SW 1271 (cell line): ENCODE results near the gene EFS.

Experiments used
- DNase-seq, 2 experiments: peaks; one replicate each; lab custom pipeline; 2025; lab: John Stamatoyannopoulos, UW

EFS gene

DNA sequence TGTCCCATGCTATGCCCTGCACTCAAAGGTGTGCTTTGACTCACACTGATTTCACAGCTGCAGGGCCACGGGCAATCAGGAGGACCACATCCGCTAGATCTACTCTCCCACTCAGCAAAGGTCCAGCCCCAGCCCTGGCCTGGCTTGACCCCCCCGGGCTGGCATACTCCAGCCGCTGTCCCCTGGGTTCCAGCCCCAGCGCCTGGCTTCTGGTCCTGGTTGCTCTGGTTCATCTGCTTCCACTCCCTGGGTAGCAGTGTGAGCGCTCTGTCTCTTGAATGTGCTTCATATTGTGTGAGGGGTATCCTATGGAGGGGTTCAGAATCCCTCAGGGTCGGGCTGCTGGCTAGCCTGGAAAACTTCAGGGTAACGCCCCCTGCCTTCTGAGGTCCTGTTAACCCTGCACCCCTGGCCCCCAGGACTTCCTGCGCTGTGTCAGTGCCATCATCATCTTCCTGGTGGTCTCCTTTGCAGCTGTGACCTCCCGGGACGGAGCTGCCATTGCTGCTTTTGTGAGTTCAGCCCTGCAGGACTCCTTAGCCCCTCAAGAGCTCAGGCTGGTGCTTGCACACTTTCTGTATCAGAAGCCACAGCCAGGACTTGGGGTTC is 13.7 kb upstream of the EFS start:
- no peak for DNase-seq

DNA sequence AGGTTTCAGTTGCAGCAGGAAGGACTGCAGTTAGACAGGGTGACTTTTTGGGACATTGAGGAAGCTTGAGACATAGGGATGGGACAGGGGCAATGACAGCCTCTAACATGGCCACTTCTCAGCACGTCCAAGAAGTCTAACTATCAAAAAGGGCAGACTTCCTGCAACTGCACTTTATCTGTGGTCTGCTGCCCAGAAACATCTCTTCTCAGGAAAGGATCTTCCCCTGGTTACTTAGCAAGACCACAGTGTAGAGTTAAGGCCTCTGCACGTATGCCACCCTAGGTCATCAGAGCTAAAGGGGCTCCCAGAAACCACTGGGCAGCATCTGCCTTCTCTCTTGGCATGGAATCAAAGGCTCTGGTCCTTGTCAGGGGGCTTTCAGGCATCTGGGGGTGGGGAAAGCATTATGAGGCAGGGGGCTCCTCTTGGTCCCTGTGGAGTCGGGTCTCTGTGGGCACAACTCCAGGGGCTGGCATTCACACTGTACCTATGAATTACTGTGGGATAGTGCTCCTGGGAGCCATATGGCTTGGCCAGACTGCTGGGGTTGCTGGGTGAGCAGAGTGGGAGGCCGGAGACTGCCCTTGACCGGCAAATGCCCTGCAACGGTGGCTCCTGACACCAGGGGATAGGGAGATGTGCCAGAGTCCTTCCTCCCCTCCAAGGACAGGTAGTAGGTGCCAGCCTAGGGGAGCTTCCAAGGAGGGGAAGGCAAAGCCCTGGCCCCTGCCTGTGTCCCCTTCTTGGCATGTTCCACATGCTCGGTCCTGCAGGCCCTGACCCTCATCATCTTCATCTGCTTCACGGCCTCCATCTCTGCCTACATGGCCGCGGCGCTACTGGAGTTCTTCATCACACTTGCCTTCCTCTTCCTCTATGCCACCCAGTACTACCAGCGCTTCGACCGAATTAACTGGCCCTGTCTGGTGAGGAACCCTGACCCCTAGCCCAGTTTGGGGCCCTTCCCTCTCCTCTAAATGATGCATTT is 12.9 kb upstream of the EFS start:
- no peak for DNase-seq

DNA sequence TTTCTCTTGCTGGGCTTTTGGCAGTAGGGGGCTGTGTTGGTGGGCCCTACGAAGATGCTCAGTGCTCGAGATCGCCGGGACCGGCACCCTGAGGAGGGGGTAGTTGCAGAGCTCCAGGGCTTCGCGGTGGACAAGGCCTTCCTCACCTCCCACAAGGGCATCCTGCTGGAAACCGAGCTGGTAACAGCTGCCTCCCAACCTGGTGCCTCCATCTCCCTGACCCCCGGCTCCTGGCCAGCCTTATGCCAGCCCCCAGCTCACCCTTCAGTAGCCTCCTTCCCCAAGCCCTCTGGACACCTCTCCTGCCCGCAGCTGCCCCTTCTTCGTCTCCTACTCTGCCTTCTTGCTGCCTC is 12.2 kb upstream of the EFS start:
- DNase-seq: no peak

DNA sequence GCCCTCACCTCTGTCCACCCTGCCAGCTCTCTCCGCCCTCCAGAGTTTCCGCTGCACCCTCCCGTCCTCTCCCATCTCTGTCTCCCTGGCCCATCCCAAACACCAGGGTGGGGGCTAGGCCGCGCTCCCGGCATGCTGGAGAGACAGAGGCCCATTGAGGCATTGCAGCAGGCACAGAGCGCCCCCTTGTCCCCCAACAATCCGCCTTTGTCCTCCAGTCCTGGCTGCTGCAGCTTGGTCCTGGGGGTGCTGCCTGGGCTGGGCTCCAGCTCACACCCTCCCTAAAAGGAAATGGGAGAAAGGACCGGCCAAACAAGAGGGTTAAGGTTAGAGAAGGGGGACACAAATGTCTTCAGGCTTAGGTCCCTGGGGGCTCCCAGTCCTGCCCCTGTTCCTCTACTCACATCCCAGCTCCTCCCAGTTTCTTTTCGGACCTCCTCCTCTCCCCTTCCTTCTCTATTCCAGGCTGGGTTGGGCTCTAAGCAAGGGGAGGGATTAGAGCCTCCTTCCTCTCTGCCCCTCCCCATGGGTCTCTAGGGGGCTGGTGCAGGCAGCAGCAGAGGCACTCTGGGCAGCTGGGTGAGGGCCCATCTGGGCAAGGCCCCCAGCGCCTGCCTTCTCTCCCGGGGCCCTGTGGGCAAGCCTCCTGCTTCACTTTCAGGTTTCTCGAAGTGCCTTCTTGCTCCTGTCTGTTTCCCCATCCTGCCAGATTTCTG is 11.7 kb upstream of the EFS start, which contains the start of gene CMTM5:
Gene CMTM5 (plus strand): TSS at position 565 of the 716 bp plus-strand sequence. CDS start 206 bp downstream, outside the sequence.
- DNase-seq: no peak

DNA sequence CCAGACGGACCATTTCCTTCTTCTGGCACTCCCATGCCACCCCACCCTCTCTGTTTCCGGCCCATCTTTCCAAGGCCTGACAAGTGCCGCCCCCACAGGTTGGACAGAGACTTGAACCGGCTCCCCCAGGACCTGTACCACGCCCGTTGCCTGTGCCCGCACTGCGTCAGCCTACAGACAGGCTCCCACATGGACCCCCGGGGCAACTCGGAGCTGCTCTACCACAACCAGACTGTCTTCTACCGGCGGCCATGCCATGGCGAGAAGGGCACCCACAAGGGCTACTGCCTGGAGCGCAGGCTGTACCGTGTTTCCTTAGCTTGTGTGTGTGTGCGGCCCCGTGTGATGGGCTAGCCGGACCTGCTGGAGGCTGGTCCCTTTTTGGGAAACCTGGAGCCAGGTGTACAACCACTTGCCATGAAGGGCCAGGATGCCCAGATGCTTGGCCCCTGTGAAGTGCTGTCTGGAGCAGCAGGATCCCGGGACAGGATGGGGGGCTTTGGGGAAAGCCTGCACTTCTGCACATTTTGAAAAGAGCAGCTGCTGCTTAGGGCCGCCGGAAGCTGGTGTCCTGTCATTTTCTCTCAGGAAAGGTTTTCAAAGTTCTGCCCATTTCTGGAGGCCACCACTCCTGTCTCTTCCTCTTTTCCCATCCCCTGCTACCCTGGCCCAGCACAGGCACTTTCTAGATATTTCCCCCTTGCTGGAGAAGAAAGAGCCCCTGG is 10.7 kb upstream of the EFS start:
- no peak for DNase-seq

DNA sequence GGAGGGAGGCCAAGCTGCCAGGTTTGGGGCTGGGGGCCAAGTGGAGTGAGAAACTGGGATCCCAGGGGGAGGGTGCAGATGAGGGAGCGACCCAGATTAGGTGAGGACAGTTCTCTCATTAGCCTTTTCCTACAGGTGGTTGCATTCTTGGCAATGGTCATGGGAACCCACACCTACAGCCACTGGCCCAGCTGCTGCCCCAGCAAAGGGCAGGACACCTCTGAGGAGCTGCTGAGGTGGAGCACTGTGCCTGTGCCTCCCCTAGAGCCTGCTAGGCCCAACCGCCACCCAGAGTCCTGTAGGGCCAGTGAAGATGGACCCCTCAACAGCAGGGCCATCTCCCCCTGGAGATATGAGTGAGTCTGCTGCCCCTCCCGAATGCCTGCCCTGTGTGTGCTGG is 8.1 kb upstream of the EFS start:
- no peak for DNase-seq

DNA sequence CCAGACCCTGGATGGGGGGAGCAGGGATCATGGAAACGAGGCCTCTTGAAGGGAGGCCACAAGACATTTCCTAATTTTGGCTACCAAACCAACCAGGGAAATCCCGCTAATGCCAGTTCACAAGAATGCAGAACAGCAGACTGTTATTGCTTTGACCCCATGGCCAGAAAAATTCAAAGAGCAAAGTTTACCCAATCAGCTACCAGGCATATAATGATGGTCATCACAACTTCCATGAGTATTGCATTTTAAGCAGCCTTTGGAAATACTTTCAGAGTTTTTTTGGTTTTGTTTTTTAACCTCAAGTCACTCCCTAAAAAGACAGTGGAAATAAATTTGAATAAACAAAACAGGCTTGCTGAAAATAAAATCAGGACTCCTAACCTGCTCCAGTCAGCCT is 7.5 kb upstream of the EFS start, which contains the start of gene IL25:
Gene IL25 (plus strand): TSS at position 301 of the 400 bp plus-strand sequence.
- DNase-seq: no peak

DNA sequence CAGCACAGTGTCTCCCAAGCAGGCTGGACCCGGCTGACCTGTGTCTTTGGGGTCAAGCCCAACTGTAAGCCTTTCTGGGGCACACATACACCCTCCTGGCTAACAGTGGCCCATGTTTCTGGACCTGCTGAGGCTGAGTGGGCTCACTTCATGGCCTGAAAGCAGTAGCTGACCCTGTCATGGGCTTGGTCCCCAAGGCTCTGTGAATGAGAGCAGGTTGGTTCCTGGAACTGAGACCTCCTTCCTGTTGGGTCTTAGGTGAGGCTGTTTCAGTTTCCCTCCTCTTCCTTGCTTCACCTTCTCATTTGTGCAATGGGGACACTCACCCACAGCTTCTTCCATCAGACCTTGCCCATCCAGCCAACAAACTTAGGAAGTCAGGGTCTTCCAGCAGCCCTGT is 6.9 kb upstream of the EFS start:
- DNase-seq: no peak

DNA sequence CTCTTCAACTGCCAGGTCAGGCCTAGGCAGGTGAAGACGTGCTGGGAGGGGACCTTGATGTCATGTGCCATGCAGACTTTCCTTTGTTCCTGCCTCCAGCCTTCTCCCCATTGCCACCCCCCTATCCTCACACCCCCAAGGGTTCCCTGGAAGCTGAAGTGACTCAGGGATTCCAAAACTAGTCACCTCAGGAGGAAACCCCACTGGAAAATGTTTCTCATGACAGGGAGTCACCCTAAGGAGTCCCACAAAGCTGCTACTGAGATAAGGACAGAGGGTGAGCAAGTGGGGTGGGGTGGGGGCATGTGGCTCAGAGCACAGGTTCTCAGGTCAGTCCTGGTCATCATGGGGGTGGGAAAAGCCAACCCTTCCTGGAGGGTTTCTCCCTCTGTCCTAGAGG is 5.2 kb upstream of the EFS start:
- DNase-seq: no peak

DNA sequence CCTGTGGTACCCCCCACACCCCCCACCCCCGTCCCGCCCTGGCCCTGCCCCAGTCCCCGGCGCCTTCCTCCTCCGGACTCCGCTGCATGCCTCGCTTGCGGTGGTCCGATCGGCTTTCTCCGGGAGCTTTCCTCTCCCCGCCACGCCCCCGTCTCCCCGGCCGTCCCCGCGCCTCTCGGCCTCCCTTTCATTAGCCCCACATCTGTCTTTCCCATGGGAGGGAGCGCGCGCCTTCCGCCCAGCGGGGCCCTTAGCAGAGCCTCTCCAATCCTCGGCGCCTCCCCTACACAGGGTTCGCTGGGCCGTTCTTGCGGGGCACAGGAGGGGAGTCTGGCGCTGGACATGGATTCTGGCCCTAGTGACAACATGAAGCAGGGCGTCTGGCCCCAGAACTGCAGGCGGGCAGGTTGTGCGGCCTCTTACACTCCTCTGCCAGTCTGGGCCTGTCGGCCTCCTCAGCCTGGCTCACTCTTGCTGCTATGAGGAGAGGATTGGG is 1.5 kb upstream of the EFS start:
- no peak for DNase-seq

DNA sequence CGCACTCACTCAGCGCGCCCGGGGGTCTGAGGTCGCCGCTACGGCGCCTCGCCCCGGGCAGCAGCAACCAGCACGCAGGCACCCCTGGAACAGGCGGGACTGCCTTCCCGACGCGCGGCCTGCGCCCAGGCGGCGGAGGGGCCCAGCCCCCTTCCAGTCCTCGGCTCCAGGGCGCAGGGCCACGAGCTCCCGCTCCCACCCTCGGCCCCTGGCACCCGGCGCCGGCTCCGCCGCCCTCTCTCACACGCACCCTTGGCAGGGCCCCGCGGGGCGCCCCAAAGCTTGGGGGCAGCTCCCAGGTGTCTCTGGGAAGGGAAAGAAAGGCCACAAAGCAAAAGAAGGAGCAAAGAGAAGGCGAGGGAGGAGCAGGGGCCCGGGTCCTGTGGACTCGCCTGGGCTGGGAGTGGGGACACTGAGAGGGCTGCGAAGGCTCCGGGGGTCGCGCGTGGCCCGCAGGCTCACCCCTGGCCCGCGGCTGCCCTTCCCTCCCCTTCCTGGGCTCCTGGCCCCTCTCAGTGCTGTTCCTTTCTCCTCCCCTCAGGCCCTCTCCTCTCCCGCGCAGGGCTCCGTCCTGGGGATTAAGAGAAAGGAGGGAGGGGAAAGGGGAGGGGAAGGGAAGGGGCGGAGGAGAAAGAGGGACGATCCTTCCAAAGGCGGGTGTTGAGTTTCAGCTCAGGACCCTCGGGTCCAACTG is 907 bp upstream of the EFS start:
- DNase-seq: no peak

DNA sequence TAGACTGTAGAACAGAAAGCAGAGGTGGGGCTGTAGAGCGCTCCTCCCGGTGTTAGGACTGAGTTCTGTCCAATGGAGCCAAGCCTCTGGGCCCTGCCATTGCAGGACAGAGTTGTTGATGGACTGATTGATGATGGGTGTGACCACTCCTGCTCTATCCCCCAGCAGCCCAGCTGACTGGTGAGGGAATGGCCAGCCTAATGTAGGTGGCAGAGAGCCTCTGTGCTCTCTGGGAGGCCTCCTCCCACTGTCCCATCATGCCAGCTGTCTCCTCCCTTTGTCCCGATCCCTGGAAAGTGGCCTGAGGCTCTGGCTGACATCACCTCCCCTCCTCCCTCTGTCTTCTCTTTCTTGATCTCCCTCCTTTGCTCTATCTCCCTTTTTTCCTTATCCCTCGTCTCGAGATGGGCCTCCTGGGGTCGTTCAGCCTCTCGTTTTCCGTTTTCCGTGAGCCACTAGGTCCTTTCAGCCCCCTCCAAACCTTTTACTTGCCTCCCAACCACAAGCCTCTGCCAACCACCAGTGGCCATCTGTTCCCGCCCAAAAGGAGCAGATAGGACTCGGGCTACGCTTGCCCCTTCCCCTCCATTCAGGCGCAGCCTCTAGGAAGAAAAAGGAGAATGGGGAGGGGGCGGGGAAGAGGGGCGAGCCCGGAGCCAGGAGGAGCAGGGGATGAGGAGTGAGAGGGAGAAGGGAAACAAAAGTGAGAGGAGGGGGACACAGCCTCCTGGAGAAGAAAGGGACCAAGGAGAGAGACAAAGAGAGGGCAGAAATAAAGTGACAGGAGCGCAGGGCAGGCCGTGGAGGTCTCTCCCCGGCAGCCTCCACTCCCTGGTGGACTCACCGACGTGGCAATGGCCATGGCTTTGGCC is 572 bp downstream of the EFS start:
- no peak for DNase-seq

DNA sequence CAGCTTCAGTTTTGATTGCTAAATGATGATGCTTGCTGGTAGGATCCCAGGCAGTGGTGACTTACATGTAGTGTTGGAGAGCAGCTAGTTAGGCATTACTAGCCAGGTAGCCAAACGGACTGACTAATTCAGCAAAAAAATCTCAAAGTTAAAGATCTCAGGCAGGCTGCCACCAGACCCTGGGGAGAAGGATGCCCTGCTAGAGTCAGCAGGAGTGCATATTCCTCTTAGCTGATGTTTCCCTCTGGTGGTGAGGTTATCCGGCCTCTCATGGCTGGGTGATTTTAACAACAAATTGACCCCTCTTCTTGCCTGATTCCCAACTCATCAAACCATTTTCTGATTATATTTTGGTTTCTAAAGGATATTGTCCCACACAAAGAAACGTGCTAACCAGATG is 2.8 kb downstream of the EFS start:
- no peak for DNase-seq

DNA sequence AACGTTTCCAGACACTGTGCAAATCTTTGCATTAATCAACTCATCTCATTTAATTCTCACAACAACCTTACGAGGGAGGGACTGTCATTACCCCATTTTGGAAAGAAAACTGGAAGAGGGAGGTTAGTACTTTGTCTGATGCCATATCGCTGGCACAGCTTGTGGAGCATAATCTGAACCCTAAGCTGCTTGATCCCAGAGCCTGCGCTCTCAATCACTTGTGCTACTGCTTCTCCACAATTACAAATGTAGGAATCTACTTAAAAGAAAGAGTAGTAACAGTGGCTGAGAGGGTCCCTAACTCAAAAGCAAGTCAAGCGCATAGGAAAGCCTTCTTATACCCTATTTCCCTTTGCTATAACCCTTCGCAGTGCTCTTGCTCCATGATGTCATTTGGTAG is 3.2 kb downstream of the EFS start:
- DNase-seq: no peak

DNA sequence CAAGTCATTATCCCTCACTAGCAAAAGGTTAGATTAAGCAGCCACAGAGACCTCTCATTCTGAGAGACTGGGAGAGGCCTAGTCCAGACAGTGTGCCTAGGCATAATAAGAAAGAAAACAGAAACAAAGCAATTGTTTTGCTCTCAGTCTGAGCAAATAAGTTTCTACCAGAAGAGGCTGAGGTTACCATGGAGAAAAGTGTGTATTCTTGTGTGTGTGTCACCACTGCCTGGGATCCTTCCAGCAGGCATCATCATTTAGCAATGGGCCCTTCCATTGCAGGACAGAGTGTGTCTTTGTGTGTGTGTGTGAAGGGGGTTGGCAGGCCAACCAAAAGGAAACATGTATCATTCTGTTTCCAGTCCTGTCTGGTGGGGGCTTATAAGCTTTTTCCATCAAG is 3.7 kb downstream of the EFS start:
- DNase-seq: no peak

DNA sequence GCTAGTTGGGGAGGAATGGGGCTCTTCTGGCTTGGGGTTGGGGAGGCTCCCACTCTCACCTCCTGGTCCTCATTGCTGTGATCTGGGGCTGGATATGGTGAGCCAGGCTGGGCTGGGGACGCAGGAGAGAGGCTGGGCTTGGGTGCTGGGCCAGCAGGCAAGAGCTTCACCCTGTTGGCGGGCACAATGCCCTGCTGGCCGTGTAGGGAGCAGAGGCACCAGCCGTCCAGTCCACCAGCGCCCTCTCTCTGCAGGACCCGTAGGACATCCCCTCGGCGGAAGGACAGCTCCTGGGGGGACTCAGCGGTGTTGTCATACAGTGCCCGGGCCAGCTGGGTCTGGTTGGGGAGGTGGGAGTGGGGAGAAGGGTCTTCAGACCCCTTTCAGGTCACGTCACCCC is 4.5 kb downstream of the EFS start:
- DNase-seq: no peak

DNA sequence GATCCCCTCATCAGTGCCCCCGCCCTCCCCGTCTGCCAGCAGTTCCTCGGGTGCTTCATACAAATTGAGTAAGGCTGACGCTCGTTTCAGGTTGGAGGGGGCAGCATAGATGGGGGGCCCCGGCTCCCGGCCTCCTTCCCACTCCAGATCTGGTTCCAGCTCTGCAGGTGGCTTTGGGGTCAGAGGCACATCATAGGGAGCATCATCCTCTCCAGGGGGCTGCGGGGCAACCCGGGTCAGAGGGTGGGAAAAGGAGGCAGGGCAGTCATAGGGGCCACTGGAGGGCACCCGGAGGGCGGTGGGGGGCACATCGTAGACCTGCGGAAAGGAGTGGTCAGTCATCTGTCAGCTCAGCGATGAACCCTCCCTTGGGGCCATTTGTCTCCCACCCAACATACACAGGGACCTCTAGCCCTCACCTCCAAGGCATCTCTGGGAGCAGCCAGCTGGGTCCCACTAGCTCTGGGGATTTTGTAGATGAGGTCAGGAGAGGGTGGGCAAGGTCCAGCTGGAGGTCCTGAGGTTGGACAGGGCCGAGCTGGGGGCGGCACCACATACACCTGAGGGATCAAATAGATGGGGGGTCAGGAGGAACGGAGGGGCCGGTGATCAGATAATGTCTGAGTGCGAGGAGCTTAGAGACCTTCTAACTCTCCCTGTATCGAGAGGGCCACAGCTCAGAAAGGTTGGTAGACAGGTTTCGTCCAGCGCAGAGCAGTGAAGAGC is 5.1 kb downstream of the EFS start:
- no peak for DNase-seq

DNA sequence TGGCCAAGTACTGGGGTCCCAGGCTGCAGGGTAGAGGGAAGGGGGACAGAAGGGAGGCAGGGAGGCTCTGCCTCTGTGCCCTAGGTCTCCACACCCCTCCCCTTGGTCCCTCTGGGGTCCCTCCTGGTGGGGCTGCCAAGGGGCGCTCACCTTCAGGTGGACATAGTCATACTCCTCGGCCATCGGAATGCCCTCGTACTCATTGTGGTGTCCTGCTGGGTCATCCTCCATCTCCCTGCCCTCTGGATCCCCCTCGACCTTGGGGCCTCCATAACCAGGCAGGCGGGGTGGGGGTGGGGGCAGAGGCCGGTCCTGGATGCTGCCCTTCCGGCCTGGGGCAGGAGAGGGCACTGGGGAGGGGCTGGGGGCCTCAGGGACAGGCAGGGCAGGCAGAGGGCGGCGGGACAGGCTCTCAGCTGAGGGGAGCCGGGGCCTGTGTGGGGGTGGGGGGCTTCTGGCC is 5.8 kb downstream of the EFS start:
- DNase-seq: no peak

DNA sequence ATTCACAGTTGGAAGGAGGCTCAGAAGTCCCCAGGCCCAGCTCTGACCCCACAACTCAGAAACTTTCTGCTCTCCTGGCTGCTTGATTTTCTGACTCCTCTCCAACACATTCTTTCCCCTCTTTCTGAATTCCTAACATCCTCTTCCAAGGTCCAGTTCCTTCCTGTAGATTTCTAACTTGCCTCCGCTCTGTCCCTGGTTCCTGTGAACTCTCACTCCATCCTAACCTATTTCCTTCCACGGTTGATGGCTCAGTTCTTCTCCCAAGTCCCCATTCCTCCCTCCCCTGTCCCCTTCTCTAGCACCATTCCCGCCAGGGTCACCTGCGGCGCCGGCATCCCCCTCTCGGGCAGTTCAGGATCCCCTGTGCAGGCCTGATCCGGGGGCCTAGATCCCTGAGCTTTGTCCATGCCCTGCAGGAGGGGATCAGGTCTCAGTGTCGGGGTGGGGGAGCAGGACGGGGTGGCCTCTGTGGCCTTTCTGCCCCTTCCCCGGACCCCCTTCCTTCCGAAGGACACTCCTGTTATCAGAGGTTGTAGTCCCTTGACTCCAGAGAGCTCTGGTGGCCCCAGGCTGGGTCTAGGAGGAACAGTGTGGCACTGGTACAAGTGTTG is 6.3 kb downstream of the EFS start:
- no peak for DNase-seq
